Measurements from ENCODE around the gene OPTC. TPM values are rescaled to one million over a fixed set of nuclear protein-coding genes. Genes with fewer than 3 reads are reported as not detected.

OPTC gene
- polyA plus RNA-seq, 2 of the 4 experiments (the other 2 are of a cell fraction) = not detected

DNA sequence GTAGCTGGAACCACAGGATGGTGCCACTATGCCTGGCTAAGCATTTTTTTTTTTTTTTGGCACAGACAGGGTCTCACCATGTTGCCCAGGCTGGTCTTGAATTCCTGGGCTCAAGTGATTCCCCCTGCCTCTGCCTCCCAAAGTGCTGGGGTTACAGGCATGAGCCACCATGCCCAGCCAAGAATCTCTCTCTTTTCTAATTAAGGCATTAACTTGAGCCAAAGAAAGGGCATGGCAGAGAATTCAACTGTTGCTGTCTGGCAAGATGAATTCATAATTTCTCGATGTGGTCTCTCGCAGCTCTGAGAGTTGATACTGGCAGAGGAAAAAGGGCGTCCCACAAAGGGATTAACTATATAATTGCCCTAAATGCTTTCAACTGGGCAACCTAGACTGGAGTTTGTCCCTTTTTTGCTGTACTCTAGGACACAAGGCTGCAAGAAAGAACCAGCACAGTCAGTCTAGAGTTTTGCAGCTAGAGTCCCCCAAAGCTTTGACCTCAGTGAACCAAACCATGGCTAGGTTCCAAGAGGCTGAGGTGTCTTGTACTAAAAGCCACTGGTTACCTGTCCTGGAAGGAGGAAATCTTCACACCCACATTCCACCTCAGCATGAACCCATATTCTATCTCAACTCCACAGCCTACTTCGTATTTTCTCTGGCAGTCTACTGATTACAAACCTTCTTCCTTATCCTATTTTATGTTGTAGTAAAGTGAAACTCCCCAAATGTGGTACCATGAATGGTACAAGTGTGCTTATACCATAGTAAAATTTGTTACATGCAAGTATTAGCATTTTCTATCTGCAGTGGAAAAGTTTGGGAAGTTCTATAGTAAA lies 51.2 kb downstream of the OPTC start:
- ChIA-PET POLR2A (no interaction called here), CTCF (interaction anchor here (1.1 kb wide), 1 partner anchor 157 kb away, joined by 3 read pairs; no protein-coding TSS in a partner anchor)
- Histone ChIP-seq H3K4me2 (no peak overlapping the region), H3K4me1 (no peaks in the 10 kb centered on the region), H3K9me3 (no peaks in the 10 kb centered on the region), H3K27ac (0 out of 6 replicates have a peak overlapping the region, but pooled peaks of 1 of the 2 experiments have one; percentile 8), H3K4me3 (no peak overlapping the region)
- no peak for FAIRE-seq
- ATAC-seq = no peak
- TF ChIP-seq HDAC2 (IDR thresholded peaks at IDR 0.05) (no peak), FOXS1 (CRISPR knock-in tag; IDR thresholded peaks at IDR 0.05) (no peak), CHD4 (IDR thresholded peaks at IDR 0.05; ENCODE audit: borderline replicate concordance) (no peak), CHD2 (IDR thresholded peaks at IDR 0.05; ENCODE audit: low read length, partially characterized antibody) (no peak), MYC (IDR thresholded peaks at IDR 0.05; ENCODE audit: borderline replicate concordance, low read length) (no peak), PHF8 (IDR thresholded peaks at IDR 0.05; ENCODE audit: borderline replicate concordance, low read depth) (no peak), RNF2 (IDR thresholded peaks at IDR 0.05; ENCODE audit: borderline replicate concordance, low read depth) (no peak), JUNB (IDR thresholded peaks at IDR 0.05) (no peak), CEBPB (IDR thresholded peaks at IDR 0.05) (no peak)
- TF ChIP-seq, protein P1, sequence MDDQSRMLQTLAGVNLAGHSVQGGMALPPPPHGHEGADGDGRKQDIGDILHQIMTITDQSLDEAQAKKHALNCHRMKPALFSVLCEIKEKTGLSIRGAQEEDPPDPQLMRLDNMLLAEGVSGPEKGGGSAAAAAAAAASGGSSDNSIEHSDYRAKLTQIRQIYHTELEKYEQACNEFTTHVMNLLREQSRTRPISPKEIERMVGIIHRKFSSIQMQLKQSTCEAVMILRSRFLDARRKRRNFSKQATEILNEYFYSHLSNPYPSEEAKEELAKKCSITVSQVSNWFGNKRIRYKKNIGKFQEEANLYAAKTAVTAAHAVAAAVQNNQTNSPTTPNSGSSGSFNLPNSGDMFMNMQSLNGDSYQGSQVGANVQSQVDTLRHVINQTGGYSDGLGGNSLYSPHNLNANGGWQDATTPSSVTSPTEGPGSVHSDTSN (IDR thresholded peaks at IDR 0.05) = no peak
- TF ChIP-seq, protein P2, sequence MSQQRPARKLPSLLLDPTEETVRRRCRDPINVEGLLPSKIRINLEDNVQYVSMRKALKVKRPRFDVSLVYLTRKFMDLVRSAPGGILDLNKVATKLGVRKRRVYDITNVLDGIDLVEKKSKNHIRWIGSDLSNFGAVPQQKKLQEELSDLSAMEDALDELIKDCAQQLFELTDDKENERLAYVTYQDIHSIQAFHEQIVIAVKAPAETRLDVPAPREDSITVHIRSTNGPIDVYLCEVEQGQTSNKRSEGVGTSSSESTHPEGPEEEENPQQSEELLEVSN (IDR thresholded peaks at IDR 0.05; ENCODE audit: borderline replicate concordance, low read depth) = no peak
- TF ChIP-seq, protein P3, sequence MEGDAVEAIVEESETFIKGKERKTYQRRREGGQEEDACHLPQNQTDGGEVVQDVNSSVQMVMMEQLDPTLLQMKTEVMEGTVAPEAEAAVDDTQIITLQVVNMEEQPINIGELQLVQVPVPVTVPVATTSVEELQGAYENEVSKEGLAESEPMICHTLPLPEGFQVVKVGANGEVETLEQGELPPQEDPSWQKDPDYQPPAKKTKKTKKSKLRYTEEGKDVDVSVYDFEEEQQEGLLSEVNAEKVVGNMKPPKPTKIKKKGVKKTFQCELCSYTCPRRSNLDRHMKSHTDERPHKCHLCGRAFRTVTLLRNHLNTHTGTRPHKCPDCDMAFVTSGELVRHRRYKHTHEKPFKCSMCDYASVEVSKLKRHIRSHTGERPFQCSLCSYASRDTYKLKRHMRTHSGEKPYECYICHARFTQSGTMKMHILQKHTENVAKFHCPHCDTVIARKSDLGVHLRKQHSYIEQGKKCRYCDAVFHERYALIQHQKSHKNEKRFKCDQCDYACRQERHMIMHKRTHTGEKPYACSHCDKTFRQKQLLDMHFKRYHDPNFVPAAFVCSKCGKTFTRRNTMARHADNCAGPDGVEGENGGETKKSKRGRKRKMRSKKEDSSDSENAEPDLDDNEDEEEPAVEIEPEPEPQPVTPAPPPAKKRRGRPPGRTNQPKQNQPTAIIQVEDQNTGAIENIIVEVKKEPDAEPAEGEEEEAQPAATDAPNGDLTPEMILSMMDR (IDR thresholded peaks at IDR 0.05) = no peak
- 69% methylated on average over 4 of the region's 4 CpGs for WGBS (ENCODE audit: missing lambda C conversion rate)
- no peak for DNase-seq (ENCODE audit: low read depth in 1 of 2, low spot score in 1 of 2)

DNA sequence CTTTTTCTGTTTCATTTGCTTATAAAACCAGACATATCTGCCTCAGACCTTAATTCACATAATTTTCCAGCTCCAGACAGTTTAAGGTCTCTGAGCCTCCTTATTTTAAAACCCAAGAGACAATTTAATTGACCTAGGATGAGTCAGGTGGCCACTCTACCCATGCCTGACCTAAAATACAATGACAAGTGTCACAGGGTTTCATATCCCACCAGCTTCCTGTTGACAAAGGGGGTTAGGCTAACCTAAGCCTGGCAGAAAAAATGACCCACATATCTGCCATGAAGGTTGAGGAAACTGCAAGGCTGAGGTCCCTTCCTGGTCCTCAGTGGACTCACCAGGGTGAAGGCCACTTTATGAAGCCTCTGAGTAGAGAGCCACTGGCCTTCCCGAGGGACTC lies 52.3 kb downstream of the OPTC start:
- POLR2A ChIA-PET = no interaction called here
- Histone ChIP-seq H3K4me2 (no peak overlapping the region), H3K27ac (no peak overlapping the region), H3K9me3 (no peaks in the 10 kb centered on the region), H3K4me3 (no peak overlapping the region), H3K4me1 (no peaks in the 10 kb centered on the region)
- WGBS (ENCODE audit: missing lambda C conversion rate) = 44% methylated on average over 1 of the region's 1 CpG
- TF ChIP-seq RFX5 (IDR thresholded peaks at IDR 0.05) (no peak), BHLHE40 (IDR thresholded peaks at IDR 0.05; ENCODE audit: low read depth, low read length) (no peak), RNF2 (IDR thresholded peaks at IDR 0.05; ENCODE audit: borderline replicate concordance, low read depth) (no peak)
- CTCF ChIA-PET = interaction anchor here (1.1 to 2.2 kb wide), 2 partner anchors 9 to 156 kb away, joined by 3 to 6 read pairs; no protein-coding TSS in a partner anchor
- FAIRE-seq (no peak), DNase-seq (ENCODE audit: low read depth in 1 of 2, low spot score in 1 of 2) (no peak), ATAC-seq (no peak)

DNA sequence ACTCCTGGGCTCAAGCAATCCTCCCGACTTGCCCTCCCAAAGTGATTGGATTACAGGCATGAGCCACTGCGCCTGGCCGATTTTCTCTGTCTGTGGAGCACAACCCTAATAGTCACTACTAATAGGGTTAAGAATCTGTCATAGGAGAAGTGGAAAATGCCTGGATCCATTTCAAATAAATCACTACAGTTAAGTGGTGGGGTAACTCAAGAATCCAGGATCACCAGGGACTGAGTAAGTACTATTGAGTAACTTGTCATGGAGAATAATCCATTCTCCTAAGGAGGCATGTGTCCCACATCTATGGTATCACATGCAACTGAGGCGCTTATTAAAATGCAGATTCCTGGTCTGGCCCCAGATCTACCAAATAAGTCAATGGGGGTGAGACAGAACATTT lies 53.2 kb downstream of the OPTC start:
- Histone ChIP-seq H3K4me3 (no peak overlapping the region), H3K27ac (no peak overlapping the region), H3K4me2 (no peak overlapping the region), H3K9me3 (no peaks in the 10 kb centered on the region), H3K4me1 (no peaks in the 10 kb centered on the region)
- TF ChIP-seq POLR2A (IDR thresholded peaks at IDR 0.05; ENCODE audit: low read length) (no peak), CEBPB (IDR thresholded peaks at IDR 0.05) (no peak), MYC (IDR thresholded peaks at IDR 0.05; ENCODE audit: borderline replicate concordance, low read length) (no peak), RARB (CRISPR knock-in tag; IDR thresholded peaks at IDR 0.05) (no peak), JUNB (IDR thresholded peaks at IDR 0.05) (no peak), JUN (IDR thresholded peaks at IDR 0.05) (no peak), NPAS2 (CRISPR knock-in tag; IDR thresholded peaks at IDR 0.05; ENCODE audit: borderline replicate concordance) (no peak), ZFP36 (IDR thresholded peaks at IDR 0.05; ENCODE audit: borderline replicate concordance, partially characterized antibody) (no peak), PHF8 (IDR thresholded peaks at IDR 0.05; ENCODE audit: borderline replicate concordance, low read depth) (no peak)
- TF ChIP-seq, protein P4, sequence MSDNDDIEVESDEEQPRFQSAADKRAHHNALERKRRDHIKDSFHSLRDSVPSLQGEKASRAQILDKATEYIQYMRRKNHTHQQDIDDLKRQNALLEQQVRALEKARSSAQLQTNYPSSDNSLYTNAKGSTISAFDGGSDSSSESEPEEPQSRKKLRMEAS (IDR thresholded peaks at IDR 0.05) = no peak
- TF ChIP-seq, protein P5, sequence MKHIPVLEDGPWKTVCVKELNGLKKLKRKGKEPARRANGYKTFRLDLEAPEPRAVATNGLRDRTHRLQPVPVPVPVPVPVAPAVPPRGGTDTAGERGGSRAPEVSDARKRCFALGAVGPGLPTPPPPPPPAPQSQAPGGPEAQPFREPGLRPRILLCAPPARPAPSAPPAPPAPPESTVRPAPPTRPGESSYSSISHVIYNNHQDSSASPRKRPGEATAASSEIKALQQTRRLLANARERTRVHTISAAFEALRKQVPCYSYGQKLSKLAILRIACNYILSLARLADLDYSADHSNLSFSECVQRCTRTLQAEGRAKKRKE (CRISPR knock-in tag; IDR thresholded peaks at IDR 0.05; ENCODE audit: low read depth) = no peak
- TF ChIP-seq, protein P6, sequence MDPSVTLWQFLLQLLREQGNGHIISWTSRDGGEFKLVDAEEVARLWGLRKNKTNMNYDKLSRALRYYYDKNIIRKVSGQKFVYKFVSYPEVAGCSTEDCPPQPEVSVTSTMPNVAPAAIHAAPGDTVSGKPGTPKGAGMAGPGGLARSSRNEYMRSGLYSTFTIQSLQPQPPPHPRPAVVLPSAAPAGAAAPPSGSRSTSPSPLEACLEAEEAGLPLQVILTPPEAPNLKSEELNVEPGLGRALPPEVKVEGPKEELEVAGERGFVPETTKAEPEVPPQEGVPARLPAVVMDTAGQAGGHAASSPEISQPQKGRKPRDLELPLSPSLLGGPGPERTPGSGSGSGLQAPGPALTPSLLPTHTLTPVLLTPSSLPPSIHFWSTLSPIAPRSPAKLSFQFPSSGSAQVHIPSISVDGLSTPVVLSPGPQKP (IDR thresholded peaks at IDR 0.05; ENCODE audit: low read depth, low read length) = no peak
- TF ChIP-seq, protein P7, sequence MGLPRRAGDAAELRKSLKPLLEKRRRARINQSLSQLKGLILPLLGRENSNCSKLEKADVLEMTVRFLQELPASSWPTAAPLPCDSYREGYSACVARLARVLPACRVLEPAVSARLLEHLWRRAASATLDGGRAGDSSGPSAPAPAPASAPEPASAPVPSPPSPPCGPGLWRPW (IDR thresholded peaks at IDR 0.05) = no peak
- ATAC-seq (no peak), FAIRE-seq (no peak), DNase-seq (ENCODE audit: low read depth in 1 of 2, low spot score in 1 of 2) (no peak)
- WGBS (ENCODE audit: missing lambda C conversion rate) = 83% methylated on average over 4 of the region's 4 CpGs
- CTCF ChIA-PET = interaction anchor here (0.6 to 2.9 kb wide), 4 partner anchors 10 to 42 kb away, joined by 3 to 14 read pairs (median 5); no protein-coding TSS in a partner anchor
- POLR2A ChIA-PET = no interaction called here

Data from A549 (cell line).